ENCODE data around the gene OPRD1.

GRCh38 chr1:28855969-28856368 lies 44.0 kb downstream of the OPRD1 start:
- TF ChIP-seq CTCF (IDR thresholded peaks at IDR 0.05; ENCODE audit: low read depth, low read length, missing input control) (no peak), EGR1 (IDR thresholded peaks at IDR 0.05; ENCODE audit: low read depth in 2 of 2) (no peak)
